HG02970 (cell line): Measurements from ENCODE around the gene RARG.
"Not testable (repeated sequence)": the region's sequence is repeated elsewhere in the genome, so short reads cannot be mapped to it uniquely, and the experiment has no call there.

Source experiments
- ATAC-seq: cut with Tn5 transposase; IDR thresholded peaks from one replicate; pipeline ENCODE4 v1.9.1; 2021; ENCODE audit warnings: mild to moderate bottlenecking, moderate library complexity, moderate number of reproducible peaks; ENCODE audit not compliant: unreplicated experiment, low FRiP score

Gene RARG

DNA sequence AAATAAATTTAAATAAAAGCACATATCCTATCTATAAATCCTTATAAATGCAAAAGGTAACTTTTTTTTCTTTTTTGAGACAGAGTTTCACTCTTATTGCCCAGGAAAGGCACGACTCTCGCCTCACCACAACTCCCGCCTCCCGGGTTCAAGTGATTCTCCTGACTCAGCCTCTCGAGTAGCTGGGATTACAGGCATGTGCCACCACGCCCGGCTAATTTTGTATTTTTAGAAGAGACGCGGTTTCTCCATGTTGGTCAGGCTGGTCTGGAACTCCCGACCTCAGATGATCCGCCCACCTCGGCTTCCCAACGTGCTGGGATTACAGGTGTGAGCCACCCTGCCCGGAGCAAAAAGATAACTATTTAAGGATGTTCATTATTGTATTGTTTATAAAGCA, 53.2 kb downstream of the RARG start:
- ATAC-seq = not testable (repeated sequence)

DNA sequence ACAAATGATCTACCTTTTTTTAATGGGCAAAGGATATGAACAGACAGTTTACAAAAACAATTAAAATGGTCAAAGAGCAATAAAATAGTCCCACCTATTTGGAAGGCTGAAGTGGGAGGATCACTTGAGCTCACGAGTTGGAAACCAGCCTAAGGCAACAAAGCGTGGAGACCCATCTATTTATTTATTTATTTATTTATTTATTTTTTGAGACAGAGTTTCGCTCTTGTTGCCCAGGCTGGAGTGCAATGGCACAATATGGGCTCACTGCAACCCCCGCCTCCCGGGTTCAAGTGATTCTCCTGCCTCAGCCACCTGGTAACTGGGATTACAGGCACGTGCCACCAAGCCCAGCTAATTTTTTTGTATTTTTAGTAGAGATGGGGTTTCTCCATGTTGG, 54.6 kb downstream of the RARG start:
- ATAC-seq = not testable (repeated sequence)

DNA sequence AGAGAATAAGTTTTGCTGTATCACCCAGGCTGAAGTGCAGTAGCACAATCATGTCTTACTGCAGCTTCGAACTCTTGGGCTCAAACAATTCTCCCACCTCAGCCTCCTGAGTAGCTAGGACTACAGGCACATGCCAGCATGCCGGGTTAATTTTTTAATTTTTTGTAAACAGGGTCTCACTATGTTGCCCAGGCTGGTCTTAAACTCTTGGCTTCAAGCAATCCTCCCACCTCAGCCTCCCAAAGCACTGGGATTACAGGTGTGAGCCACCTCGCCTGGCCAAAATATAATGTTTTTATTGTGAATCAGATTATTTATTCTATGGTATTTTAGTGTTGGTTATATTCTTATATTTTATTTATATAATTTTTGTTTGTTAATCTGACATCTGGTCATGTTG, 55.3 kb downstream of the RARG start:
- no peak for ATAC-seq

DNA sequence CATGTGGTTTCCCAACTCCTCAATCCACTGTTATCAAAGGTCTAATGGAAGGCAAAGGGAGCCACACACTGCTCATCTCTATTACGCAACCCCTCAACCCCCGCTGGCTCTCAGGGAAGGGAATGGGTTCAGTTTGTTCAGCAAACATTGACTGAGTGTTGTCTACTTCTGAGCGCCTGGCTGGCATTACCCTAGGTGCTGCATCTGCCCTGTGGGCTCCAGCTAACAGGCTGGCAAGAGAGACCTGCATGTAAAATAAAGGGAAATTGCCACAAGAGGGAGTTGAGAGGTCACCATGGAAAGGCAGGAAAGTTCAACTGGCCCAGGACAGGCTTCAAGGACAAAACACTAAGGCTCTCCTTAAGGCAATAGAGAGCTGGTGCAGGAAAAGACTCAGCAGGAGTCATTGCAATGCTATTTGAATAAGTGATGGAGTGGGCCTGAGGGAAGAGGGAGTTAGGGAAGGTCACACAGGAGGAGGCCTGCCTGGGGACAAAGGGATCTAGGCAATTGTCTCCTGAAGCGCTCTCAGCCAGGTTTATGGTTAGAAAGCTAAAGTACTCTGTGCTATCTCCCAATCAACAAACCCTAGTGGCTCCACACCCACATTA, 57.0 kb downstream of the RARG start:
- no peak for ATAC-seq

DNA sequence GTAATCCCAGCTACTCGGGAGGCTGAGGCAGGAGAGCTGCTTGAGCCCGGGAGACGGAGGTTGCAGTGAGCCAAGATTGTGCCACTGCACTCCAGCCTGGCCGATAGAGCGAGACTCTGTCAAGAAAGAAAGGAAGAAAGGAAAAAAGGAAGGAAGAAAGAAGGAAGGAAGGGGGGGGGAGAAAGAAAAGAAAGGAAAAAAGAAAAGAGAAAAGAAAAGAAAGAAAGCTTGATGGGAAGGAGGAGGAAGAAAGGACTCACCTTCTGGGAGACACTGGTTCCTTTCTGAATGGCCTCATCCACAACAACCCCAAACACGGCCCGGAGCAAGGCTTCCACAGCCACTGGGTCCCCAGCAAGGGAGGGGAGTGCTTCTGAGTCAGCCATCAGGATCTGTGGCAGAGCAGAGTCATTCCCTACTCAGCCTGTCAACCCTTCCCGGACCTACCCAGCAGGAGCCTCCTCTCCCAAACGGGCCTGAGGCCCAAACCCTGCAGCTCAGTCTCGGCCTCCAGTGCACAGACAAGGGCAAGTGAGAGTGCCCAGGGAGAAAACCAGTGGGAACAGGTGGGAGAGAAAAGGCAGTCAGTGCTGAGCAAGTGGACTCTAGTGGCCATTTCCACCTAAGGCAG, 58.8 kb downstream of the RARG start:
- no peak for ATAC-seq

DNA sequence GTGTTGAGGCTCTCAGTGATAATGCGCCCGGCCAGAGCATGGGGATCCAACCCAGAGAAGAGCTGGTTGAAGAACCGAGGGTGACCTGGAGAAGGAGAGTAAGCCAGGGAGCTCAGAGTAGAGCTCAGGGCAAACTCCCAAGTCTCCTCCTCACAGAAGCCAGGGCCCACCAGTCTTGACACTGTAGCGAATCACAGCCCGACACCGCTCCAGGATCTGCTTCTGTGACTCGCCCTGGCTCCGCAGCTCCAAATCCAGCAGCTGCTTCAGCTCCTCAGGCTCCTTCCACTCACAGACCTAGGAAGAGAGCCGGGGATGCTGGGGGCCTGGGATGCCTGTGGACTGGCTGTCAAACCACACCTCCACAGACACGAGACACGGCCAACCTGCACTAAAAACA, 59.7 kb downstream of the RARG start:
- ATAC-seq = no peak

DNA sequence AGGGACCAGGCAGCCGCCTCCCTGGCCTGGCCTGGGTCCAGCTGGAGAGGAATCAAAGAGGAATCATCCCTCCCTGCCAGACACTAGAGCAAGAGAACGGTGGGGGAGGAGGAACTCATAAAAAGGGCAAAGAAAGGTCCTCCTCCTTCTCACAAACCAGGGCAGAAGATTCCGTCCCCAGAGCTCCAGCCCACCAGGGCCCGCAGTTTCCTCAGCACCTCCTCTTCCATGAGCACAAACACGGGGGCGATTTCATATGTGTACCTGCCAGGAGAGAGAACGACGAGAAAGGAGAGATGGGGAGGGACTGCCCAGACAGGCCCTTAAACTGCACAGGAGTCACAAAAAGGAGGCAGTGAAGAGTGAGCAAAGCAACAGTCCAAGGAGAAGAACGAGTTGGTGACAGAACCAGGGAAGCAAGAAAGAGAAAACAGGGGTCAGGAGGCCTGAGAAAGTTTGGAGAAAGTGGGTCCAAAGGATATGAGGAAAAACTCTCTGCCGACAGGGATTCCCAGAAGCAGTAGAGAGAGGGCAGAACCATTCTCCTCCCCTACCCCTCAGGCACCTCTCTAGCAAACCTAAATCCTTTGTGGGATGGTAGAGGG, 60.2 kb downstream of the RARG start:
- no peak for ATAC-seq

DNA sequence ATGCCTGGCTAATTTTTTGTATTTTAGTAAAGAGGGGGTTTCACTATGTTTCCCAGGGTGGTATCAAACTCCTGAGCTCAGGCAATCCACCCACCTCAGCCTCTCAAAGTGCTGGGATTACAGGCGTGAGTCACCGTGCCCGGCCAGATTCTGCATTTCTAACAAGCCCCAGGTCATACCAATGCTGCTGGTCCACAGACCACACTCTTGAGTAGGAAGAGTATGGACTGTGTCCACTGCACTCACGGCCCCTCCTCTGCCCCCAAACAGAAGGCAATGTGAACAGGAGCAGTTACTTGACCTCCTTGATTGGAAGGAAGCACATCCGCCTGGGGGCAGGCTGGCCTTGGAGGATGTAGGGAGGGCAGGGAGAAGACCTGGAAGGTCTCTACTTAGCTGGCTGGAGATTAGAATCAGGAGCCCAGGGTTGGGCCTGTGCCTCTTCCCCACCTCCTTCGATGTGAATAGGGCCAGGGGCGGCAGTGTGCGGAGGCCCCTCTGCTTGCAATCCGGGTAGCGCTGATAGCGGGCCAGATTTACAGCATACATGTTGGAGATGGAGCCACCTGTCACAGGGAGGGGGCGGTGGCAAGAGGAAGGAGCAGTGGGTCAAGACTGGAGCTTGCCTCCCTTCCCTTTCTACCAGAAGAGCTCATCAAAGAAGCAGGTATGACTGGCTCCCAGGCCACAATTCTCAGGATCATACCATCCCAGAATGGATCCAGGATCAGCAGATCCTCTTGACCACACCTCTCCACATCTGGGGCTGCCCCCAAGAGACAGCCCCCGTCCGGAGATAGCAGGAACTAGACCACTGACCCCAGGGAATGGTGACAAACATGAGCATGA, 60.9 kb downstream of the RARG start:
- no peak for ATAC-seq

DNA sequence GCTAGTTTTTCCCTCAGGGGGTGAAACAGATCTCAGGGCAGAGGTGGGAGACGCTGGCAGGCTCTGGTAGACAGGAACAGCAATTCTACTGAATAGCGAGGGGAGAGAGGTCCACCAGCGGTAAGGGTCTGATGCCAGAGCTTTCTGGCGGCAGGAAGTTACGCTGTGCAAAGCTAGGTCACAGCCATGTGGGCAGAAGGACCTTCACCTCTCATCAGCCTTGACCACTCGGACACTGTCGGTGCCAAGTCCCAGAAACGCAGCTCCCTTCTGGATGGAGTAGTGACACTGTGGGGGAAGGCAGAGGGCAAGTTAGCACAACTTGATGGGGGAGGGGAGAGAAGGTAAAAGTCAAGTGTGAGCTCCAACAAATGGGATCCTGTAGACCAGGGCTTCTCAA, 61.8 kb downstream of the RARG start:
- ATAC-seq = no peak

DNA sequence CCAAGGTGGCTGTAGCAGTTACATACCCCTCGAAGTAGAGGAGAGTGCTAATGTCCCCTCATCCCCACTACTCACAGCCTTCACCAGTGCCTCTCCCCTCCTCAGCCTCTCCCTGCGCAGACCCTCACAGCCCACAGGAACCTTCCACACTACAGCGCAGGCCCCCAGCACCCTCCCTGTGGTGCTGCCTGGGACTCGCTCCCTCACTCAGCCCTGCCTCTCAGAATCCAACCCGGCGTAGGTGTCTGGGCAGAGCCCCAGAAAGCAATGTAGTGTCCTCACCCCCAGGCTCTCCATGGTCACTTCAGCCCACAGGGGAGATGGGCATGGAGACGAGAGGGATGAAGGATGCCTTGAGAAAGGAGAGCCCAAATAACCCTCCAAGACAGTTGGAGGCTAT, 62.4 kb downstream of the RARG start:
- no peak for ATAC-seq

DNA sequence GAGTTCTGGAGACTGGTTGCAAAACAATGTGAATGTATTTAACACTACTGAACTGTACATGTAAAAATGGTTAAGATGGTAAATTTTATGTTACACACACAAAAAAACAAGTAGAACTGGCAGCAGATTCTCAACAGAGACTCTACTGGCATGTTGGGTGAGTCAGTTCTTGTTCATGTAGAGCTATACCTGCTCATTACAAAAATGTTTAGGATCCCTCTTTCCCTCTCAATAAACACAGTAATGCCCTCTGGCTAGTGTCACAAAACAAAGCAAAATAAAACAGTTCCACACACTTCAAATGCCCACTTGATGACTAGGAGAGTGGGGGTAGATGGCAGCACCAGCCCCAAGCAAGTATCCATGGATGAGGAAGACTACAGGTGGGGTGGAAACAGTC, 65.2 kb downstream of the RARG start:
- ATAC-seq = no peak

DNA sequence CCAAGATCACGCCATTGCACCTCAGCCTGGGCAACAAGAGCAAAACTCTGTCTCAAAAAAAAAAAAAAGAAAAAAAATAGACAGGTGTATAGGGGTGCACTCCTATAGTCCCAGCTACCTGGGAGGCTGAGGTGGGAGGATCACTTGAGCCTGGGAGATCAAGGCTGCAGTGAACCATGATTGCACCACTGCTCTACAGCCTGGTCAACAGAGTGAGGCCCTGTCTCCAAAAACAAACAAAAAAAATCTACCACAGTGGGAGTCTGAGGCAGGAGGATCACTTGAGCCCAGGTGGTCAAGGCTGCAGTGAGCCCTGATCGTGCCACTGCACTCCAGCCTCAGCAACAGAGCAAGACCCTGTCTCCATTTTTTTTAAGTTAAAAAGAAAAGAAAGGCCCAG, 69.0 kb downstream of the RARG start:
- not testable (repeated sequence) for ATAC-seq

DNA sequence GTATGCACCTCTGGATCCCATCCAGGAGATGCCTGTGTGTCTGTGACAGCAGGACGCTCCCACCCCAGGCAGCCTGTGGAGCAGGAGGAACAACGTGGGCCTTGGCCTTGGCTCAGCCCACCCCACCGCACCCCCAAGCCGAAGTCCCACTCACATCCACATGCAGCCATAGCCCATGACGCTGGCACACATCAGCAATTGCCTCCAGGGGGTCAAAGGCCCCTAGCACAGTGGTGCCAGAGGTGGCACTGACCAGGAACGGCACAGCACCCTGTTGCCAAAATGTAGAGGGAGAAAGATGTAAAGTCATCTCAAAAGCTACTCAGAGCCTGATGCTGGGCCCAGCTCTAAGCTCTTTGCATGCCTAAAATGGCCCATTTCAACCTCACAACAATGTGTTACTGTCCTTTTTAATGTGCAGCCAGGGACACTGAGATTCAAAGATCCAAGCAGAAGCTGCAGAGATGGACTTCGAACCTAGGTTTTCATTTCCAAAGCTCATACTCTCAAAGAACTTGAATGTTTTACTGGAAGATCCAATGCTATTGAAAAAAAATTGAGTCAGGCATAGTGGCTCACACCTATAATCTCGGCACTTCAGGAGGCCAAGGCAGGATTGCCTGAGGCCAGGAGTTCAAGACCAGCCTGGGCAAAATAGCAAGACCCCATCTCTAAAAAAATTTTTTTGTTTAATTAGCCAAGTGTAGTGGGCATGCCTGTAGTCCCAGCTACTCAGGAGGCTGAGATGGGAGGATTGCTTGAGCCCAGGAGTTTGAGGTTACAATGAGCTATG, 70.7 kb downstream of the RARG start:
- ATAC-seq = no peak

DNA sequence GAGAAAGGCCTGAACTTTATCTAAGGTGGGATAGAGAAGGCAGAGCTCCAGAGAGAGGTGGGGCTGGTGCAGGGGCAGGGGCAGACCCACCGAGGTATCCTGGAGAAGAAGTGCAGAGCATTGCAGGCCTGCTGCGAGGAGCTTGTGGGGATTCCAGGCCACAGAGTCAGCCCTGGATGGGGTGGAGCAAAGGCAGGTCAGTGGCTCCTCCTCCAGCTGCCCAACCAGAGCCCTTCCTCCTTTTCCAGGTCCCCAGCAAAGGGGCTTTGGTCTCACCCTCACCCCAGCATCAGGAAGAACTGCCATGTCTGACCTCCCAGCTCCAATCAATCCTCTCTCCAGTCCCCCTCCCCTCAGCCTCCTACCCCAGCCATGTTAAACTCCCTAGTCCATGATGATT, 71.3 kb downstream of the RARG start:
- ATAC-seq = no peak
